ENCODE measurements around the gene ZNF681. TPM values are rescaled to one million over a fixed set of nuclear protein-coding genes. Genes with fewer than 3 reads are reported as not detected.
"Not testable (repeated sequence)": the region's sequence is repeated elsewhere in the genome, so short reads cannot be mapped to it uniquely, and the experiment has no call there.

ZNF681 gene
- total RNA-seq, 1 donor from 2014 or later, result 0.22 TPM

GRCh38 chr19:23776507-23777205, 18.0 kb upstream of the ZNF681 start:
- no peak for DNase-seq (ENCODE audit: missing footprints)

GRCh38 chr19:23774524-23774971, 15.9 kb upstream of the ZNF681 start:
- DNase-seq (ENCODE audit: missing footprints) (no peak), ATAC-seq (no peak)
- intact Hi-C loops (cut with DNase I), result no loop called here

More at GRCh38 chr19:23776507-23777205, 18.0 kb upstream of the ZNF681 start:
- intact Hi-C loops (cut with DNase I), result no loop called here
- ATAC-seq, result no peak

GRCh38 chr19:23774106-23774505, 15.4 kb upstream of the ZNF681 start:
- no peak for ATAC-seq
- intact Hi-C loops (cut with DNase I), result no loop called here
- no peak for DNase-seq (ENCODE audit: missing footprints)

- DNase-seq (ENCODE audit: missing footprints), result no peak
- ATAC-seq, result no peak
- intact Hi-C loops (cut with DNase I), result no loop called here
Observed at GRCh38 chr19:23772675-23773063, 14.0 kb upstream of the ZNF681 start.

- no peak for DNase-seq (ENCODE audit: missing footprints)
Observed at GRCh38 chr19:23771761-23772674, 13.3 kb upstream of the ZNF681 start.

GRCh38 chr19:23771316-23771715, 12.6 kb upstream of the ZNF681 start:
- intact Hi-C loops (cut with DNase I), result no loop called here
- DNase-seq (ENCODE audit: missing footprints) (no peak), ATAC-seq (no peak)

More at GRCh38 chr19:23771761-23772674, 13.3 kb upstream of the ZNF681 start:
- intact Hi-C loops (cut with DNase I), result no loop called here
- ATAC-seq, result no peak

- no peak for DNase-seq (ENCODE audit: missing footprints)
- no peak for ATAC-seq
- intact Hi-C loops (cut with DNase I), result no loop called here
Observed at GRCh38 chr19:23770672-23771250, 12.1 kb upstream of the ZNF681 start.

GRCh38 chr19:23769691-23770468, 11.2 kb upstream of the ZNF681 start:
- intact Hi-C loops (cut with DNase I), result no loop called here
- no peak for DNase-seq (ENCODE audit: missing footprints)
- no peak for ATAC-seq

- intact Hi-C loops (cut with DNase I), result no loop called here
- DNase-seq (ENCODE audit: missing footprints) (no peak), ATAC-seq (no peak)
Observed at GRCh38 chr19:23766951-23767350, 8.3 kb upstream of the ZNF681 start.

GRCh38 chr19:23764781-23765180, 6.1 kb upstream of the ZNF681 start:
- ATAC-seq (no peak), DNase-seq (ENCODE audit: missing footprints) (no peak)
- intact Hi-C loops (cut with DNase I), result loop anchor here (5.0 kb wide), 1 partner anchor 77 kb away; the partner anchor contains the start of gene ZNF675

- ATAC-seq, result peak; percentile 93
- DNase-seq (ENCODE audit: missing footprints), result peak; percentile 89
- intact Hi-C loops (cut with DNase I), result loop anchor here (5.0 kb wide), 1 partner anchor 76 kb away; the partner anchor contains the start of gene ZNF675
Observed at GRCh38 chr19:23762884-23763711, 4.4 kb upstream of the ZNF681 start.

- intact Hi-C loops (cut with DNase I), result loop anchor here (5.0 kb wide), 1 partner anchor 75 kb away; the partner anchor contains the start of gene ZNF675
- ATAC-seq, result no peak
- DNase-seq (ENCODE audit: missing footprints), result no peak
Observed at GRCh38 chr19:23762548-23762883, 3.8 kb upstream of the ZNF681 start.

GRCh38 chr19:23760326-23760725, 1.6 kb upstream of the ZNF681 start:
- not testable (repeated sequence) for ATAC-seq; DNase-seq (ENCODE audit: missing footprints)
- intact Hi-C loops (cut with DNase I), result loop anchor here (5.0 kb wide), 1 partner anchor 73 kb away; the partner anchor contains the start of gene ZNF675

GRCh38 chr19:23743633-23744232, 15.0 kb downstream of the ZNF681 start:
- intact Hi-C loops (cut with DNase I); DNase-seq (ENCODE audit: missing footprints); ATAC-seq: not testable (repeated sequence)

GRCh38 chr19:23730729-23731465, 27.8 kb downstream of the ZNF681 start:
- intact Hi-C loops (cut with DNase I); DNase-seq (ENCODE audit: missing footprints); ATAC-seq: not testable (repeated sequence)

- intact Hi-C loops (cut with DNase I); DNase-seq (ENCODE audit: missing footprints): not testable (repeated sequence)
Observed at GRCh38 chr19:23724161-23724560, 34.5 kb downstream of the ZNF681 start.

GRCh38 chr19:23718802-23719201, 39.9 kb downstream of the ZNF681 start:
- intact Hi-C loops (cut with DNase I), result no loop called here
- no peak for DNase-seq (ENCODE audit: missing footprints)
- ATAC-seq, result no peak

More at GRCh38 chr19:23724161-23724560, 34.5 kb downstream of the ZNF681 start:
- not testable (repeated sequence) for ATAC-seq

All from Right ventricle myocardium inferior (tissue), 1 donor.